Activated T-helper 1 cell treated with anti-CD3 and anti-CD28 coated beads, Interleukin-12 subunit alpha, Interleukin-12 subunit beta, Interleukin-2, Interleukin-4 antibody, amounts not matched to agents 30 ng/mL and 10 ng/mL and 1 ng/mL, durations not matched to agents 14 hours and 24 hours and 36 hours (primary cell): Measurements from ENCODE around the gene IGF2R. TPM values are rescaled to one million over a fixed set of nuclear protein-coding genes. Genes with fewer than 3 reads are reported as not detected.

Experiments used
- DNase-seq: peaks from one replicate; pipeline ENCODE4 v3.0.0; 2021; ENCODE audit warnings: low spot score
- H3K27ac Mint-ChIP-seq: one replicate; pipeline ENCODE4 v1.8.0; 2021; ENCODE audit warnings: mild to moderate bottlenecking, mixed read lengths
- H3K27me3 Mint-ChIP-seq: one replicate; pipeline ENCODE4 v1.8.0; 2022; ENCODE audit warnings: mild to moderate bottlenecking, moderate library complexity, mixed read lengths; ENCODE audit not compliant: insufficient read depth
- H3K36me3 Mint-ChIP-seq: one replicate; pipeline ENCODE4 v1.8.0; 2021; ENCODE audit warnings: low read depth, mixed read lengths
- H3K4me1 Mint-ChIP-seq: one replicate; pipeline ENCODE4 v1.8.0; 2021; ENCODE audit warnings: low read depth, mixed read lengths
- H3K4me3 Mint-ChIP-seq: one replicate; pipeline ENCODE4 v1.8.0; 2021; ENCODE audit warnings: mild to moderate bottlenecking, moderate library complexity, mixed read lengths
- H3K9me3 Mint-ChIP-seq: one replicate; pipeline ENCODE4 v1.8.0; 2021; ENCODE audit warnings: mixed read lengths
- intact Hi-C: fragments of 100-400 bp; cut with micrococcal nuclease; formaldehyde crosslinking; loops from one replicate; pipeline ENCODE4 v1.15.1; 2024
- total RNA-seq: library from RNA; stranded (reverse); gene quantifications from 2 replicates; pipeline ENCODE4 v1.2.3, GENCODE V29; 2022

IGF2R gene
- total RNA-seq, 1 donor from 2014 or later = 126 TPM

DNA sequence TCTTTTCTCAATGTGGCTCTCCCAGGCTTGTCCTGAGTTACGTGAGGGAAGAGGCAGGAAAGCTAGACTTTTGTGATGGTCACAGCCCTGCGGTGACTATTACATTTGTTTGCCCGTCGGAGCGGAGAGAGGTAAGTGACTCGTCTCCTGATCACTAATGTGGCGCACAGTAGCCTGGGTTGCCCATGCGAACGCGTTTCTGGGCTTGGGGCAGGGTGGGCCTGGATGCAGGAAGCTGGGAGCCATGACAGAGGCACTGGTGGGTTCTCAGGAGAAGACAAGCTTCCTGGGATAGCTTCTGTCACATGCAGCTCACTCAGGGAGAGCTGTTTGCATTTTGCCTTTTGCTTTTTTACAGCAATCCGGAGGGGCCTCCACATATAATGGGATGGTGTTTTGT is 60.6 kb downstream of the IGF2R start:
- H3K9me3 Mint-ChIP-seq = no peaks in the 10 kb centered on the region
- H3K27me3 Mint-ChIP-seq = no peaks in the 10 kb centered on the region
- intact Hi-C loops = no loop called here
- H3K4me3 Mint-ChIP-seq = no peak overlapping the region
- peak overlapping the region; percentile 48 for H3K27ac Mint-ChIP-seq
- peaks cover 51% of the 10 kb centered on the region for H3K36me3 Mint-ChIP-seq
- DNase-seq = no peak
- peaks cover 34% of the 10 kb centered on the region for H3K4me1 Mint-ChIP-seq

DNA sequence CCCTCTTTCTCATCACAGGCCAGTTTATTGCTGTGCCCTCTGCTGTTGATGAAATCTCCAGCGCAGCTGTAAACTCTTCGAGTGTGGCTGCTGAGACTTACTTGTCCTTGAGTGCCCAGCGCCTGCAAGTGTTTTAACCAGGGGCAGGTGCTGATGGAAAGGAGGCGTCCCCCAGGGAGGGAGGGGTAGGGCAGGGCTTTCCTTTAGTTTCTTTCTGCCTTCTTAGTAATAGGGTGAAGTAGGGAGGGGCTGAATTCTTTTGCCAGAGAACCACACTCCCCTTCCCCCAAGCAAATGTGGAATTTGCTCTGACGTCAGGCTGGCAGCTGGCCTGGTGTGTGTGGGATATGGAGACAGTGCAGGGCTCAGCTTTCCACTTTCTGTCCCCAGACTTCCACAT is 61.2 kb downstream of the IGF2R start:
- DNase-seq = no peak
- Mint-ChIP-seq H3K36me3 (peaks cover 53% of the 10 kb centered on the region), H3K27ac (no peak overlapping the region), H3K4me1 (peaks cover 34% of the 10 kb centered on the region), H3K27me3 (no peaks in the 10 kb centered on the region), H3K9me3 (no peaks in the 10 kb centered on the region), H3K4me3 (no peak overlapping the region)
- intact Hi-C loops = no loop called here

DNA sequence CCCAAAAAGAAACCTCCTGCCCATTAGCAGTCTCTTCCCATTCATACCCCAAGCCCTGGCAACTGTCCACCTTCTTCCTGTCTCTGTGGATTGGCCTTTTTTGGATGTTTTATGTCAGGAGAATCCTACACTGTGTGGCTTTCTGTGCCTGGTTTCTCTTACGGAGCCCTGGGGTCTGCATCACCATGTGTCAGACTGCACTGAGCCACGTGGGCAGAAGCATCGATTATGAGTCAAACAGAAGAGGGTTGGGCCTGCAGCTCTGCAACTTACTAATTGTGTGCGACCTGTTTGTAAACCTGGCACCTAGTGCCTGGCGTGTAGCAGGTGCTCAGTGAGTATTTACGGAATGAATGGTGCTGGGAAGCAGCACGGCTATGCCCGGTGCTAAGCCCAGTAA is 62.6 kb downstream of the IGF2R start:
- H3K9me3 Mint-ChIP-seq = no peaks in the 10 kb centered on the region
- H3K27ac Mint-ChIP-seq = no peak overlapping the region
- peaks cover 35% of the 10 kb centered on the region for H3K4me1 Mint-ChIP-seq
- DNase-seq = no peak
- intact Hi-C loops = no loop called here
- no peaks in the 10 kb centered on the region for H3K27me3 Mint-ChIP-seq
- H3K36me3 Mint-ChIP-seq = peaks cover 62% of the 10 kb centered on the region
- no peak overlapping the region for H3K4me3 Mint-ChIP-seq

DNA sequence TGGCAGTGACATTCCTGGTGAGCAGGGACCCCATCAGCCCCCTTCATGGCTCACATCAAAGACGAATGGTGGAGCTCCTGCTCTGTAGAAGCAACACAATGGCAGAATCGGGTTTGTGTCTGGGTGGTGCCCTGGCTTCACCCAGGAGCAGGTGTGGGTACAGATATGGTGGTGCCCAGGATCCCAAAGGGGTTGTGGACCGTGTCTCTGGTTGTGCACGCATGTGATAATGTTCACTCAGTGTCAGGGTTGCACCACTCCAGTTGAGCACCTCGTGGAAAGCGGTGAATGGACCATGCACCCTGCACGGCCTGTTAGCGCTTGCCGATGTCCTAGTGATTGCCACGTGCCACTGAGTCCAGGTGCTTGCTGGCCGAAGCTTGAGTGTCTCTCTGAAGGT is 63.0 kb downstream of the IGF2R start:
- Mint-ChIP-seq H3K27ac (no peak overlapping the region), H3K36me3 (peaks cover 66% of the 10 kb centered on the region), H3K27me3 (no peaks in the 10 kb centered on the region), H3K9me3 (no peaks in the 10 kb centered on the region), H3K4me3 (no peak overlapping the region), H3K4me1 (peaks cover 34% of the 10 kb centered on the region)
- no peak for DNase-seq
- intact Hi-C loops = no loop called here

DNA sequence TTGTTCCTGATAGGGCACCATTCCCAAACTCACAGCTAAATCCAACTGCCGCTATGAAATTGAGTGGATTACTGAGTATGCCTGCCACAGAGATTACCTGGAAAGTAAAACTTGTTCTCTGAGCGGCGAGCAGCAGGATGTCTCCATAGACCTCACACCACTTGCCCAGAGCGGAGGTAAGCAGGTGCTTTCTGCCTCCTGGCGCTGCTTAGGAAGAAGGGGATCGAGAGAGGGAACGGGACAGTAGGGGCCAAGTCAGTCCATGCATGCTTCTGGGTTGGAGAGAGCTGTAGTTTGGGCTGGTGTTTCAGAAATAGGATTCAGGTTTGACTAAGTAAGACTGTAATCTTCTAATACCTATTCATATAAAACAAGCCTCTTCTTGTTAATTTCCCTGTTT is 63.7 kb downstream of the IGF2R start:
- Mint-ChIP-seq H3K27me3 (no peaks in the 10 kb centered on the region), H3K27ac (no peak overlapping the region)

DNA sequence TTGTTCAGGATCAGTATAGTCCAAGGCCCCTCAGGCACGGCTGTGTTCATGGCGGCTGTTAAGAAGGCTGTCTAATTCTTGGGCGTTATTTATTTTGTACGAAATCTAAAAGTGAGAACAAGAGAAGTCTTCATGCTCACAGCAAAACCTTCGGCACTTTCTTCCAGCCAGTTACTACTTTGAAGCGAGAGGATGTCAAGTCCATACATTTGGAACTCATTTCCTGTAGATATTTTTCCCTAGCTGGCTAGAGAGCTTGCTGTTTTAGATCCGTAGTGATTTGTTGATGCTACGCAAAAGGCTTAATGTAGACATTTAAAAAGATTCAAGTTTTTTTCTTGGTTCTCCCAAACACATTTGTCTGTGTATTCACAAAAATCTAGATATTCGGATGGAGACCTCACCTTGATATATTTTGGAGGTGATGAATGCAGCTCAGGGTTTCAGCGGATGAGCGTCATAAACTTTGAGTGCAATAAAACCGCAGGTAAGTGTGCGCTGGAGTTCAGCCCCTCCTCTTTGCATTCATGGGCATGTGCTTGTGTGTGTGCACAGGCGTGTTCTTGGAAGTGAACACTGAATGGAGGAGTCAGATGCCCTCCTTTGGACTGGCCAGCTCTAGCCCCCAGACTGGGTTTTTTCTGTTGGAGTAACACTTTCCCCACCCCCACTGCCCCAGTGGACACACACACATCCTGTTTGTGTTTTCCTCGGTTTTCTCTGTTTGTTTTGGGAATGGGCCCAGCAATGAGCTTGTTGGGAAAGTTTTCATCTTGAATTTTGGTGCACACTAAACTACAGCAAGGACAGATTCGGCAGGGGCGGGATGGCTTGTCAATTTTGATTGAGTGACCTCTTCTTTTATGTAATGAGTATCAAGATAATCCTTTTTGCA is 65.4 kb downstream of the IGF2R start:
- intact Hi-C loops = no loop called here
- Mint-ChIP-seq H3K27me3 (no peaks in the 10 kb centered on the region), H3K27ac (no peak overlapping the region), H3K36me3 (peaks cover 67% of the 10 kb centered on the region), H3K4me3 (no peak overlapping the region), H3K9me3 (no peaks in the 10 kb centered on the region), H3K4me1 (peaks cover 28% of the 10 kb centered on the region)
- DNase-seq = no peak

More for the DNA sequence above, 63.7 kb downstream of the IGF2R start:
- no peaks in the 10 kb centered on the region for H3K9me3 Mint-ChIP-seq
- DNase-seq = no peak
- peaks cover 66% of the 10 kb centered on the region for H3K36me3 Mint-ChIP-seq
- no peak overlapping the region for H3K4me3 Mint-ChIP-seq
- H3K4me1 Mint-ChIP-seq = peaks cover 33% of the 10 kb centered on the region
- intact Hi-C loops = no loop called here

DNA sequence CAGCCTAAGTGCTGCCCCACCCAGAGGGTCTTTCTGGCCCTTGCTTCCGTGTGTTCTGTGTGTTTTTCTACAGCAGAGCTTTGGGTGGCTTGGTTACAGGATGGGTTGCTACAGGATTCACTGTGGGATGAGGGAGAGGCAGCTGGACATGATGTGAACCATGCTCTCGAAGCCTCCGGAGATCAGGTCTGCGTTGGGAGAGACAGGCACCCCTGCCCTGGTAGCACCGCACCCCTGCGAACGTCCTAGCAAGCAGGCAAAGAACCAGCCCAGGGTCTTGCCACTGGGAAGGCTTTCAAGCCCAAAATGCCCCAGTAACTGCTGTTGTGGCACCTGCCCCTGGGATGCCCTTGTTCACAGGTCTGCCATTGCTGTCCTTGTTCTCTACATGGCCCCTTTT is 66.4 kb downstream of the IGF2R start:
- no peaks in the 10 kb centered on the region for H3K9me3 Mint-ChIP-seq
- no peak for DNase-seq
- peaks cover 60% of the 10 kb centered on the region for H3K36me3 Mint-ChIP-seq
- H3K27ac Mint-ChIP-seq = no peak overlapping the region
- H3K4me3 Mint-ChIP-seq = no peak overlapping the region
- peaks cover 36% of the 10 kb centered on the region for H3K4me1 Mint-ChIP-seq
- H3K27me3 Mint-ChIP-seq = no peaks in the 10 kb centered on the region
- intact Hi-C loops = no loop called here

DNA sequence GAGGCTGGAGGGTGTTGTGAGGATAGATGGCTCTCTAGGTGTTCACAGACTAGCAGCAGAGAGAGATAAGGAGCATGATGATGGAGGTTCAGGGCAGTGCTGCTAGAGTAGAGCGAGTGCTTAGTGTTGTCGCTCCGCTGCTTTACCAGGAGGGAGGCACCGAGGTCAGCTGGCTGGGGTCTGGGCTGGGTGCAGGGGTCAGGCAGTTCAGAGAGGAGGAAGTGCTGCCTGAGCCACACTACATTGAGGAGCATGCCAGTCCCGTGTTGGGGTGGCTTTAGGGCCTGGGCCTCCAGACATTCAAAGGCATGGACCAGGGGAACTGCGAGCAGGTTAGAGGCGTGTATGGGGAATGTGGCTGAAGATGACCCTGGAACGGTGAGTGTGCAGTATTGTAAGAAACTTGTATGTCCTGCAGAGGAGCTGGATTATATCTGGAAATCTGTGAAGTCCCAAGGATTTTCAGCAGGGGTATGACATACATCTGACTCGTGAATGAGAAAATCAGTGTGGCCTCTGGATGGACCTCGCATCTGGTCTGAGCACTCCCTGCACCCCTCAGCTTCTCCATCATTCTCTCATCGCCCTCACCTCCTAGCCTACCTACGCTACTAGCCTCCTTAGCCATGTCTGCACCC is 66.9 kb downstream of the IGF2R start:
- Mint-ChIP-seq H3K4me1 (peaks cover 39% of the 10 kb centered on the region), H3K36me3 (peaks cover 64% of the 10 kb centered on the region), H3K9me3 (no peaks in the 10 kb centered on the region), H3K27ac (no peak overlapping the region), H3K27me3 (no peaks in the 10 kb centered on the region), H3K4me3 (no peak overlapping the region)
- DNase-seq = no peak
- intact Hi-C loops = no loop called here

DNA sequence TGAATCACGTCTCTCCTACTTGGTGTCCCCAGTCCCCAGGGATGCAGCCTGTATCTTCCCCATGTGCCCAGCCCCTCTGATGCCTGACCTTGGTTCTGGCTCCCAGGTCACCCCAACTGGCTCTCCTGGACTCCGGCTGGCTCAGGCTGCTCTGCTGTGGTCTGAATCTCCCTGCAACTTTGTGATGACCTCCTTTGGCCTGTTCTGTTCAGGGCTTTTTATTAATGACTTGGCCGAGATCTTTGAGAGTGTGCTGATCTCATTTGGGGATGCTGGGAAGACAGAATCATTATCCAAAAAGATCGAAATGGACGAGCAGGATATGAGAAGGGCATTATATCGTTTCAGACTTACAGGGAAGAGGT is 67.4 kb downstream of the IGF2R start:
- peaks cover 63% of the 10 kb centered on the region for H3K36me3 Mint-ChIP-seq

DNA sequence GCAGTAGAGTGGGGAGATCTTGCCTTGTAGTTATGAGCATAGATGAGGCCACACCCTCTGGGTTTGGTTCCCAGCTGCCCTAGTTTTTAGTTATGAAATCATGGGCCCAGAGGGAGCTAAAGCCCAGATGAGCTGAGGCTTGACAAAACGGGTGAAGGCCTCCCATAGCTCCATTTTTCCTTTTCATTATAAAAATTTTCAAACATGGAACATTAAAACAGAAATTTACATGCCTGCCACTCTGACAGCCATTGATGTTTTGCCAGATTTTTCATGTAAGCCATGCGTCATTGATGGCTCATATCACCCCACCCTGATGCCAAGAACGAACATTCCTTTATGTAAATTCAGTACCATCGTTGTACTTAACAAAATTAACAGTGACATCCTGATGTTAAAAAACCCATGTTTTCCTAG is 67.9 kb downstream of the IGF2R start:
- H3K9me3 Mint-ChIP-seq = no peaks in the 10 kb centered on the region
- no peak overlapping the region for H3K27ac Mint-ChIP-seq
- intact Hi-C loops = no loop called here
- H3K4me1 Mint-ChIP-seq = peaks cover 43% of the 10 kb centered on the region
- no peak overlapping the region for H3K4me3 Mint-ChIP-seq
- H3K36me3 Mint-ChIP-seq = peaks cover 60% of the 10 kb centered on the region
- no peaks in the 10 kb centered on the region for H3K27me3 Mint-ChIP-seq
- no peak for DNase-seq

More for the DNA sequence above, 67.4 kb downstream of the IGF2R start:
- no peak for DNase-seq
- Mint-ChIP-seq H3K27me3 (no peaks in the 10 kb centered on the region), H3K4me3 (no peak overlapping the region), H3K9me3 (no peaks in the 10 kb centered on the region), H3K27ac (peak overlapping the region; percentile 21), H3K4me1 (peaks cover 43% of the 10 kb centered on the region)
- intact Hi-C loops = no loop called here

DNA sequence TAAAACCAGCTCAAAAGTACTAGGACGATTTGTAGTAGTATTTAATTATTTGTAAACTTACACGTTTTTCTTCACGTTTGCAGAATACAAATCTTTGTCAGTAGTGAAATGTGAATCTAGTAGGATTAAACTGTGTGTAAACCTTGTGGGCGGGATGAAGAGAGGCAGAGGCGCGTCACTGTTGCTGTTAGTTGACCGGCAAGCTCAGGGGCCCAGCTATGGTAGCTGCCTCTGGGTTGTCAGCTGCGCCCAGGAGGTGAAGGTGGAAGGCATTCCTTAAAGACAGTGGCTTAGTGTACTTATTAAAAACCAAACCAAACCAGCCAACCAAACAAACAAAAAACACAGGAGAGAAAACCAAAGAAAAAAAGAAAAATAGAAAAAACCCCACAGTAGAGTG is 69.6 kb downstream of the IGF2R start:
- Mint-ChIP-seq H3K36me3 (peaks cover 63% of the 10 kb centered on the region), H3K27me3 (no peaks in the 10 kb centered on the region), H3K4me1 (peaks cover 45% of the 10 kb centered on the region), H3K4me3 (no peak overlapping the region), H3K9me3 (no peaks in the 10 kb centered on the region), H3K27ac (no peak overlapping the region)
- intact Hi-C loops = no loop called here
- DNase-seq = no peak

DNA sequence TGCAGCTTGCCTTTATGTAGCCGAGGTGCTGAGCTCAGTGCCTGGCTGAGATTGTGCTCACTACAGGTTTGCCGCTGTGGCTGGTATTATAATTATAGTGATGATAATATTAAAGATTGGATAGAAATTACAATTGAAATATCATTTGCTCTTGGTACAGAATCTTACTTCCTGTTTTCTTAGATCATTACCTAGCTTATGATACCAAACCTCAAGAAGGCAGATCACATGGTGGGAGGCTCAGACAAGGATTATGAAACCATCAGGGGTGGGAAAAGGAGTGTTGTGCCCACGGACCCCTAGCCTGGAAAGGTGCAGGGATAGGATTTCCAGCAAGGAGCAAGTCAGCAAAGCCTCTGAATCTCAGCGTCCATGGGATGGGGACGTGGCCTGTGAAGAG is 70.6 kb downstream of the IGF2R start:
- peak overlapping the region; percentile 22 for H3K27ac Mint-ChIP-seq
- H3K27me3 Mint-ChIP-seq = no peaks in the 10 kb centered on the region
- no peak overlapping the region for H3K4me3 Mint-ChIP-seq
- intact Hi-C loops = no loop called here
- no peaks in the 10 kb centered on the region for H3K9me3 Mint-ChIP-seq
- H3K36me3 Mint-ChIP-seq = peaks cover 60% of the 10 kb centered on the region
- peaks cover 45% of the 10 kb centered on the region for H3K4me1 Mint-ChIP-seq
- no peak for DNase-seq

DNA sequence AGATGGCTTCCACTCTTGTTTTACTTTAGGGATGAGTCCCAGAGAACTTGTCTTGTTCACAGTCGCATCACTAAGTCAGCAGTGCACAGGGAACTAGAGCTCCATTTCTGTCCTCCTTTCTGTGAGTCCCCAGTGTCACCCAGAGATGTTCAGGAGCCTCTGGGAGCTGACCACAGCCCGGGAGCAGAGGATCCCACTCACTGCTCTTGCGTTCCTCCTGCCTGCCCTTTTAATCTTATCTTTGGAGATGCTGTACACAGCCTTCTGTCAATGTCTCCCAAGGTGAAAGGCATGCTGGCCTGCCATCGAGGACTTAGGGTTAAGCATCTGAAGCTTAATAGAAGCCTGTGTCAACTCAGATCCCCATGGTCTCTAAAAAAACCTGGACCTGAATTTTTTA is 71.2 kb downstream of the IGF2R start:
- intact Hi-C loops = no loop called here
- Mint-ChIP-seq H3K27ac (peak overlapping the region; percentile 22), H3K4me1 (peaks cover 45% of the 10 kb centered on the region), H3K9me3 (no peaks in the 10 kb centered on the region), H3K27me3 (no peaks in the 10 kb centered on the region), H3K4me3 (no peak overlapping the region), H3K36me3 (peaks cover 60% of the 10 kb centered on the region)
- no peak for DNase-seq
